Measurements from ENCODE around the gene HPCAL4.

GRCh38 chr1:39635205-39635870 is 55.9 kb downstream of the HPCAL4 start:
- TF ChIP-seq CTCF (IDR thresholded peaks at IDR 0.05) (no peak), POLR2AphosphoS5 (IDR thresholded peaks at IDR 0.05; ENCODE audit: insufficient read depth in 1 of 2, low read depth in 1 of 2) (no peak)

Measured in vagina (tissue), 2 donors.